ENCODE measurements around the gene IQSEC3. TPM values are rescaled to one million over a fixed set of nuclear protein-coding genes. Genes with fewer than 3 reads are reported as not detected.

Gene IQSEC3
- polyA plus RNA-seq, 1 donor from 2014 or later = 2.4 TPM

DNA sequence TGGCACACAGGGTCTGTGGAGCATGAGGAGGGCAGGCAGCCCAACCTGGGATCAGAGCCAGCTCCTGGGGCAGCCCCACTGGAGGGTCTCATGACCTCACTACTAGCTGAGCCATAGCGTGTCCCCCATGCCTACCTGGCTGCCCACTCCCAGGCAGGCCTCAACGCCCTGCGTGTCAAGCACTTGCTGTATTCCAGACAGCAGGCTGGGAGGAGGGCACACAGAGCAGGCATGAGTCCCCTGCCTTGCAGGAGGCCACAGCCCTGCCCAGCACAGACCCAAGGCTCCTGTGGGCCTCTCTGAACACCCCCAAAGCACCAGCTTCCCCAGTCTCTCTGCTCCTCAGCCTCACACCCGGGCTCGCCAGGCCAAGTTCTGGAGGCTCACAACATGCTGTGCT is 64.0 kb downstream of the IQSEC3 start:
- no peaks in the 10 kb centered on the region for H3K9me2 ChIP-seq (ENCODE audit: insufficient read depth, low read length)
- H4K20me1 ChIP-seq (ENCODE audit: insufficient read depth) = no peaks in the 10 kb centered on the region
- no peaks in the 10 kb centered on the region for H3K27me3 ChIP-seq (ENCODE audit: insufficient read depth, low read depth, low read length)
- no peaks in the 10 kb centered on the region for H3K36me3 ChIP-seq (ENCODE audit: insufficient read depth, low read length)
- no peaks in the 10 kb centered on the region for H3F3A ChIP-seq (ENCODE audit: insufficient read depth, low read length, poor library complexity, severe bottlenecking)
- no peaks in the 10 kb centered on the region for H3K79me2 ChIP-seq (replicated peaks; ENCODE audit: insufficient read depth, low read length)
- TF ChIP-seq, protein P1, sequence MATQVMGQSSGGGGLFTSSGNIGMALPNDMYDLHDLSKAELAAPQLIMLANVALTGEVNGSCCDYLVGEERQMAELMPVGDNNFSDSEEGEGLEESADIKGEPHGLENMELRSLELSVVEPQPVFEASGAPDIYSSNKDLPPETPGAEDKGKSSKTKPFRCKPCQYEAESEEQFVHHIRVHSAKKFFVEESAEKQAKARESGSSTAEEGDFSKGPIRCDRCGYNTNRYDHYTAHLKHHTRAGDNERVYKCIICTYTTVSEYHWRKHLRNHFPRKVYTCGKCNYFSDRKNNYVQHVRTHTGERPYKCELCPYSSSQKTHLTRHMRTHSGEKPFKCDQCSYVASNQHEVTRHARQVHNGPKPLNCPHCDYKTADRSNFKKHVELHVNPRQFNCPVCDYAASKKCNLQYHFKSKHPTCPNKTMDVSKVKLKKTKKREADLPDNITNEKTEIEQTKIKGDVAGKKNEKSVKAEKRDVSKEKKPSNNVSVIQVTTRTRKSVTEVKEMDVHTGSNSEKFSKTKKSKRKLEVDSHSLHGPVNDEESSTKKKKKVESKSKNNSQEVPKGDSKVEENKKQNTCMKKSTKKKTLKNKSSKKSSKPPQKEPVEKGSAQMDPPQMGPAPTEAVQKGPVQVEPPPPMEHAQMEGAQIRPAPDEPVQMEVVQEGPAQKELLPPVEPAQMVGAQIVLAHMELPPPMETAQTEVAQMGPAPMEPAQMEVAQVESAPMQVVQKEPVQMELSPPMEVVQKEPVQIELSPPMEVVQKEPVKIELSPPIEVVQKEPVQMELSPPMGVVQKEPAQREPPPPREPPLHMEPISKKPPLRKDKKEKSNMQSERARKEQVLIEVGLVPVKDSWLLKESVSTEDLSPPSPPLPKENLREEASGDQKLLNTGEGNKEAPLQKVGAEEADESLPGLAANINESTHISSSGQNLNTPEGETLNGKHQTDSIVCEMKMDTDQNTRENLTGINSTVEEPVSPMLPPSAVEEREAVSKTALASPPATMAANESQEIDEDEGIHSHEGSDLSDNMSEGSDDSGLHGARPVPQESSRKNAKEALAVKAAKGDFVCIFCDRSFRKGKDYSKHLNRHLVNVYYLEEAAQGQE (IDR thresholded peaks at IDR 0.05; ENCODE audit: borderline replicate concordance) = no peak
- TF ChIP-seq MXI1 (conservative IDR thresholded peaks at IDR 0.05; ENCODE audit: poor library complexity, severe bottlenecking) = no peak
- no peak for TF ChIP-seq RAD21 (conservative IDR thresholded peaks at IDR 0.05)
- TF ChIP-seq EZH2 (IDR thresholded peaks at IDR 0.05; ENCODE audit: borderline replicate concordance, insufficient read depth, low read length, poor library complexity, severe bottlenecking) = no peak
- no peak for TF ChIP-seq SMC3 (conservative IDR thresholded peaks at IDR 0.05; ENCODE audit: poor library complexity)
- TF ChIP-seq TAF1 (IDR thresholded peaks at IDR 0.05; ENCODE audit: low read depth) = no peak
- TF ChIP-seq CTCF (IDR thresholded peaks at IDR 0.05; ENCODE audit: poor library complexity, severe bottlenecking) = no peak
- no peaks in the 10 kb centered on the region for H3K9me3 ChIP-seq (ENCODE audit: low read length)
- H3K4me2 ChIP-seq (ENCODE audit: low read length) = no peak overlapping the region
- no peak overlapping the region for H3K27ac ChIP-seq (ENCODE audit: low read length)
- no peak overlapping the region for H3K4me3 ChIP-seq (ENCODE audit: low read length)
- no peak overlapping the region for H3K9ac ChIP-seq (ENCODE audit: low read length)
- no peak overlapping the region for H2AFZ ChIP-seq (ENCODE audit: low read depth, low read length)

- Histone ChIP-seq H4K20me1 (ENCODE audit: insufficient read depth) (no peaks in the 10 kb centered on the region), H3K9me2 (ENCODE audit: insufficient read depth, low read length) (no peaks in the 10 kb centered on the region), H3K27me3 (ENCODE audit: insufficient read depth, low read depth, low read length) (no peaks in the 10 kb centered on the region), H3K36me3 (ENCODE audit: insufficient read depth, low read length) (no peaks in the 10 kb centered on the region), H3K9me3 (ENCODE audit: low read length) (no peaks in the 10 kb centered on the region), H3K4me3 (ENCODE audit: low read length) (no peak overlapping the region), H3K79me2 (replicated peaks; ENCODE audit: insufficient read depth, low read length) (no peaks in the 10 kb centered on the region), H2AFZ (ENCODE audit: low read depth, low read length) (no peak overlapping the region), H3K4me2 (ENCODE audit: low read length) (no peak overlapping the region), H3K9ac (ENCODE audit: low read length) (no peak overlapping the region), H3K27ac (ENCODE audit: low read length) (no peak overlapping the region), H3F3A (ENCODE audit: insufficient read depth, low read length, poor library complexity, severe bottlenecking) (no peaks in the 10 kb centered on the region)
- no peak for TF ChIP-seq EZH2 (IDR thresholded peaks at IDR 0.05; ENCODE audit: borderline replicate concordance, insufficient read depth, low read length, poor library complexity, severe bottlenecking)
- TF ChIP-seq RAD21 (conservative IDR thresholded peaks at IDR 0.05) = no peak
- TF ChIP-seq TAF1 (IDR thresholded peaks at IDR 0.05; ENCODE audit: low read depth) = no peak
- TF ChIP-seq POLR2AphosphoS5 (IDR thresholded peaks at IDR 0.05) = no peak
- TF ChIP-seq SMC3 (conservative IDR thresholded peaks at IDR 0.05; ENCODE audit: poor library complexity) = no peak
- TF ChIP-seq CTCF (IDR thresholded peaks at IDR 0.05; ENCODE audit: poor library complexity, severe bottlenecking) = no peak
- TF ChIP-seq MXI1 (conservative IDR thresholded peaks at IDR 0.05; ENCODE audit: poor library complexity, severe bottlenecking) = no peak
- TF ChIP-seq, protein P1 (IDR thresholded peaks at IDR 0.05; ENCODE audit: borderline replicate concordance) = no peak
- TF ChIP-seq EP300 (conservative IDR thresholded peaks at IDR 0.05; ENCODE audit: poor library complexity, severe bottlenecking) = no peak
Measured at GRCh38 chr12:131008-131407, 64.4 kb downstream of the IQSEC3 start.

Data from neural cell (in vitro differentiated cells).